GM23248 (cell line): ENCODE measurements around the gene PRPF38A.

ENCODE experiments used
- EZH2 ChIP-seq: fragments of 200-600 bp; sonication (generic); IDR thresholded peaks from 2 replicates; pipeline ENCODE4 v1.6.1; 2018; ENCODE audit warnings: antibody characterized with exemption, mild to moderate bottlenecking; ENCODE audit not compliant: insufficient read depth, poor library complexity, severe bottlenecking
- EZH2phosphoT487 ChIP-seq: fragments of 200-600 bp; sonication (generic); IDR thresholded peaks from 2 replicates; pipeline ENCODE4 v1.6.1; 2018; ENCODE audit warnings: antibody characterized with exemption, moderate library complexity, mild to moderate bottlenecking, low read depth; ENCODE audit not compliant: insufficient read depth

DNA sequence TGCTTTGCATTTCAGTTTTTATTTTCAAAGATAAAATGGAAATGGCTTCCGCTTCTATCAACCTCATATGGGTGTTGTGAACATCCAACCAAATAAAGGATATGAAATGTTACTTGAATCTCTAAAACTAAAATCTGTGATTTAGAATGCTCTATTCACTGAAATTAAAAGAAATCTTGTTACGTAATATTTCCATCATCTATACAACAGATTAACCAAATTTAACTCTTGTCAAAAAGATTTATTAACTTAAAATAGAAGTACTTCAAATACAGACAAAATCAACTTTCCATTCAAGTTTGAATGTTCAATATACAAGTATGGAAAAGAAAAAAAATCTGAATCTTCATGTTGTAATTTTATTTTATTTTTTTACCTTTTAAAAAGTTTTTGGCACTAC lies 18.7 kb downstream of the PRPF38A start:
- TF ChIP-seq EZH2 (no peak), EZH2phosphoT487 (no peak)
